CD4-positive, alpha-beta T cell treated with Interleukin-10 for 1 hour (primary cell): Measurements from ENCODE around the gene CRY1.

ENCODE experiments used
- DNase-seq: peaks from one replicate; pipeline ENCODE4 v3.0.0-alpha.2; 2020

Gene CRY1

DNA sequence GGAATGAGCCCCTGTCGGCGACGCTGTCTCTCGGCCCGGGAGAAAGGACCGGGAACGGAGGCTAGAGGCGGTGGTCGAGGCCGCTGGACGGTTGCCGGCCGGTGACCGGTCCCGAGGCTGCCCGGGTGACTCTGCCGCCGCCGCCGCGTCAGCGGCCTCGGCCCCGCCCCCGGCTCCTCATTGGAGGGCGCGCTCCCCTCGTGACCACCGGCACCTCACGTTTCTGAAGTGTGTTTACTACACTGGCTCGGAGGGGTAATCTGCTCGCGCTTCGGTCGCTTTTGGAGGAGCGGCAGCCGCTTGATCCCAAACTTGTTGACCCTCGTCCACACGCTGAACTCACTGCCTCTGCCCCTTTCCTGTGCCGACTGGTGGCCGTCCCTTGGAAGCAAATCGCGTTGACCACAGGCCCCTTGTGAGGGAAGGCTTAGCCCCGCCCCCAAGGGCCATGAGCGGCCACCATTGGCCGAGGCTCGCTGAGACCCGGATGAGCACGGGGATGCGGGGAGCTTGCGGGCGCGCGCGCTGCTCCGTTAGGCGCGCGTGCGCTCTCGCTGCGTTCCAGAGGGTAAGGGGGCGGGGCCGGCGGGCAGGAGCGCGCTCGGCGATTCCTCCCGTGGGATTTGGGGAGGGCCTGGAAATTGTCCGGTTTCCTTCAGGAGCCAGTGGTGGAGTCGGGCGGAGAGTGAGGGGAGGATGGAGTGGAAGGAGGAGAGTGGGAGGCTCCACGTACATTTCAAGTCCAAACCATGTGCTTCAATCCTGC lies at the start of gene CRY1:
CRY1 (minus strand) TSS at position 133 of the 766 bp plus-strand sequence. CDS start 588 bp downstream, outside the sequence.
- DNase-seq, result peak; percentile 93

DNA sequence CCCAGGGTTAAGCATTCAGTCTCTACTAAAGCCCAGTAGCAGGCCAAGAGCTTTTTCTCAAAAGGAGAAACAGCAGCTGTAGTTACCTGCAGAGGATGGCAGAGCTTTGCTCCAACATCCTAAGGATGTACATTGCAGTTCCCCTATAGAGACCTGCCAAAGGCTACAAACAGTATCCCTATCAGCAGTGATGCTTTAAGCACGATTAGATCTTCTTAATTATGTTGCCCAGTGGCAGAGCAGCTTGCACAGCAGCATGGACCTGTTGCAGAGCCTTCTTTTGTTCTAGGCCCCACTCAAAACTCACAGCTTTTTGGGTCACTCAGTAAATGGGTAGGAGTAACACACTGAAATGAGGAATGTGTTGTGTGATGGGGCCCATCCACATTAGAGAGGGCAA lies 46.4 kb upstream of the CRY1 start:
- no peak for DNase-seq

- DNase-seq, result no peak
These were observed 45.6 kb upstream of the CRY1 start for GRCh38 chr12:107138990-107139389.

GRCh38 chr12:107135177-107135576 lies 41.8 kb upstream of the CRY1 start:
- DNase-seq, result no peak

DNA sequence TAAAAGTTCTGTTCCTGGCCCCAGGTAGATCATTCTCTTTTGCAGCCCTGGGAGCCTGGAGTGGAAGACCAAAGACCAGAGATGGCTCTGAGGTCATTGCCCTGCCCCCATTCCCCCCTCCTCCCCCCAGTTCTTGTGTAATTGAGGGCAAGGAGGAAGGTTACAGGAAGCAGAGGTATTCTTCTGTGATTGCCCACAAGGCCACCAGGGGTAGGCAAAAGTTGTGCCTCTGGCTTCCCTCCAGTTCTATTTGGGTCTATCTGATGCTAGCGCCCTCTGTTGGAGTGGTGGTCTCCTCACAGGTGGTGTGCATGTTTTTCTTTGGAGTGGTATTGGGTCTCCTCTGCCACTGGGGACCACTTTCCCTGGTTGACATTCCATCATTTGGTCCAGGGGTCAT lies 41.2 kb upstream of the CRY1 start:
- peak; percentile 46 for DNase-seq

- no peak for DNase-seq
These were observed 40.1 kb upstream of the CRY1 start for GRCh38 chr12:107133462-107133861.

DNA sequence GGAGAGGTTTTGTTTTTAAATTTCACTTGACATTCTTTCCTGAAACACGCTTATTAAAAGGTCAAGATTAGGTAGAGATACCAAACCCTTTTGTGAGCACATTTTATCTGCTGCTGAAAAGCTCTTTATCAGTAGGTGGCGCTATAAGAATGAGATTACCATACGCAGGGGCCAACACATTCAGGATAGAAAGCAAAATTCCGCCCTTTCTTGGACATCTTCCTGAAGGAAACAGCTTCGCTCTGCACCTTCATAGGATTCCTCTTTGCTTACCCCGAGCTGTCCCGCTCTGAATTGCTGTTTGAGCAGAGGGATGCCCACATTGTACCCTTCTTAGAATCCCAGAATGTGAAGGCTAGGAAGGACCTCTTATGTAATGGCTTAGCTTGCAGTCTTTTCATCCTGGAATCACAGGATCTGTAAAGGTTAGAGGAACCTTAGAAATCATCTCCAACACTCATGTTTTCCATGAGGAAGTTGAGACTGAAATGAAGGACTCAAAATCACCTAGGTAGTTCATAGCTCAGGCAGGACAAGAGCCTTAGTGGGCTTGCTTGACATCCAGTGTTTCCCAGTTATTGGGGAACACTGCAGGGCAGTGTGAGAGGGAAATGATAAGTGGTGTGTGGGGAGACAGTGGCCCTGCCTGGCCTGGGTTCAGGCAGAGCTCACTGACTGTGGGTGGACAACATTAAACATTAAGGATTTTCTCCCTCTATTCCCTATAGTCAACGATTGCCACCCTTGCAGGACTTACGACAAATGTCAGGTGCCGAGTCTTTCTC lies 38.7 kb upstream of the CRY1 start:
- DNase-seq, result peak; percentile 60

DNA sequence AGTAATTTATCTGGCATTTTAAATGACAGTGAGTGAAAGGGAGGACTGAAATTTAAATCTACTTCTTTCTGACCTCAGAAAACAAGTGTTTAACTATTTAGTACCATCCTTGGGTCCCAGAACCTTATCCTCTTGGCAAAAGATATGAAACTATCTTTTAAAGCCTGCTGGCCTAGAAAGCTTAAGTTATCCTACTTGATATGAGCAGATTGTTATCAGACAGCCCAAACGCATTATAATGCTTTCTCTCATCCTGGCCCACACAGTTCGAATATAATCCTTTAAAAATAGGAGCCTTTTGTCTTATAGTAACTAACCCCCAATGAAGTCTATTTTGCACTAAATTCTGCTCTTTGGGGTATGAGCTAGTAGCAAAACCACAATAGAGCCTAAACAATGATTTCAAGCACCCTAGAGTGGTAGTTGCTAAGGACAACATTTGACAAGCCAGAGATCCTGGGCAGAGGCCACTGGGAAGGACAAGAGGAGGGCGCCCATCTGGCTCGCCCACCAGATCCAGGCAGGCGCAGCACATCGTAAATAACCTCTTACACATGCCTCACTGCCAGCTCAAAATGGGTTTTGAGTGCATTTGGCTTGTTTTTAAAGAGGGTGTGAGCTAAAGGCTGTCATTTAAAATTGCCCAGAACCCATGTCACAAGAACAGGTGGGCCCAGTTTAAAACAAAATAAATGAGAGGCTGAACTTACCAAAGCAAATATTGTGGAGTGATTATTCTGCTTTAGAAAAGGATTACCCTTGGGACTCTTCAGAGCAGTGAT lies 37.7 kb upstream of the CRY1 start:
- DNase-seq, result no peak

GRCh38 chr12:107129315-107129930 lies 36.1 kb upstream of the CRY1 start:
- DNase-seq, result no peak

GRCh38 chr12:107127482-107128430 lies 34.4 kb upstream of the CRY1 start:
- no peak for DNase-seq

- DNase-seq, result no peak
These were observed 33.6 kb upstream of the CRY1 start for GRCh38 chr12:107126796-107127481.

DNA sequence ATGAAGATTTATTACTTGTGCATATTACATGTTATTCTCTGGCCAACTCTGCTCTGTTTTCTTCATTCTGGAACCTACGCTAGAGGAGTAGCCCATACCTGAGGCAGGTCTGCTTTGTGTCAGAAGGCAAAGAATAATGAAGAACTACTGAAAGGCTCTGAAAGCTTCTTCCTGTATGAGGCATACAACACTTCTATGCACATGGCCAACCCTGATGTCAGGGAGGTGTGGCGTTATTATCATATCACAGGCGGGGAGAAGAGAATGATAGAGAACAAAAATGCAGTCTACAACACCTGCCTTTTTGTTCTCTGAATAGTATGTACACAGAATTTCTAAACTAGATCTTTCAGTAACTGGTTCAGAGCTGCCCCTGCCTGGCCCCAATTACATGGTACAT lies 32.5 kb upstream of the CRY1 start:
- no peak for DNase-seq

GRCh38 chr12:107122452-107122958 lies 29.2 kb upstream of the CRY1 start:
- no peak for DNase-seq

- DNase-seq, result no peak
These were observed 25.7 kb upstream of the CRY1 start for GRCh38 chr12:107119091-107119490.

GRCh38 chr12:107118624-107119023 lies 25.3 kb upstream of the CRY1 start:
- DNase-seq, result no peak

- DNase-seq, result no peak
These were observed 21.8 kb upstream of the CRY1 start for GRCh38 chr12:107115119-107115518.

GRCh38 chr12:107111314-107111713 lies 18.0 kb upstream of the CRY1 start:
- DNase-seq, result no peak

GRCh38 chr12:107109726-107110719 lies 16.7 kb upstream of the CRY1 start:
- no peak for DNase-seq

DNA sequence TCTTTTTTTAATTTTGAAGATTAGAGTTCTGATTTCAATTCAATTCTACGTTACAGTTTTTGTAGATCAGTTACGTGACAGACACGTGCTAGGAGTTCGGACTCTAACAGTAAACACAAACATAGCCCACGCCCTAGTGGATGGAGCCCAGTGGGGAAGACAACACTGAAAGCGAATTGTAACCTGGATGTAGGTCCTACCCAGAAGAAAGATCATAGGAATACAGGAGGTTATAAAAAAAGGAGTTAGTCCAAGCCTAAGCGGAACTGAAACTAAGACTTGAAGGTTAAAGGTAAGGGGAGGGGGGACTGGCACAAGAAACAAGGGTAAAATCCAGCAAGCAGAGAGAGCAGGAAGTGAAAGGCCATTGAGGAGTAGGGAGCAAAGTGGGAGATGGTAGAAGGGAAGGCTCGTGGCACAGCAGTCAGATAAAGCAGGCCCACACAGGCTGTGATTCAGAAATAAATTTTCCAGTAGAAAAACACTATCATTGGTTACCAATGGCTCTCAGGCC lies 15.7 kb upstream of the CRY1 start:
- DNase-seq, result no peak
